Trophoblast cell (in vitro differentiated cells and primary cell): ENCODE measurements around the gene MSH5.

Experiments
- DNase-seq, 2 donors: peaks; one replicate each; pipeline ENCODE4 v3.0.0-alpha.2; 2016
- H2AFZ ChIP-seq: 2 replicates; pipeline ENCODE4 v1.6.1; 2013; ENCODE audit warnings: low read length, moderate library complexity, mild to moderate bottlenecking; ENCODE audit not compliant: insufficient read depth, poor library complexity
- H2AK5ac ChIP-seq: 2 replicates; pipeline ENCODE4 v1.6.1; 2013; ENCODE audit warnings: mild to moderate bottlenecking, low read length
- H2BK120ac ChIP-seq: 2 replicates; pipeline ENCODE4 v1.6.1; 2013; ENCODE audit warnings: low read length, mild to moderate bottlenecking, moderate library complexity; ENCODE audit not compliant: insufficient read depth, poor library complexity
- H2BK12ac ChIP-seq: 2 replicates; pipeline ENCODE4 v1.6.1; 2013; ENCODE audit warnings: mild to moderate bottlenecking, low read length, moderate library complexity
- H2BK5ac ChIP-seq: 2 replicates; pipeline ENCODE4 v1.6.1; 2013; ENCODE audit warnings: low read length, low read depth, moderate library complexity, mild to moderate bottlenecking; ENCODE audit not compliant: poor library complexity
- H3K14ac ChIP-seq: 2 replicates; pipeline ENCODE4 v1.6.1; 2013; ENCODE audit warnings: mild to moderate bottlenecking, low read length
- H3K18ac ChIP-seq: 2 replicates; pipeline ENCODE4 v1.6.1; 2013; ENCODE audit warnings: mild to moderate bottlenecking, low read length
- H3K23ac ChIP-seq: 2 replicates; pipeline ENCODE4 v1.6.1; 2013; ENCODE audit warnings: low read length
- H3K27ac ChIP-seq: 2 replicates; pipeline ENCODE4 v1.5.1; 2013; ENCODE audit warnings: low read depth, mild to moderate bottlenecking, inconsistent platforms, low read length, moderate library complexity
- H3K27me3 ChIP-seq: 2 replicates; pipeline ENCODE4 v1.6.1; 2013; ENCODE audit warnings: inconsistent platforms, mild to moderate bottlenecking, low read length, moderate library complexity; ENCODE audit not compliant: insufficient read depth
- H3K36me3 ChIP-seq, 2 experiments: 1 replicate in 1 of 2; 2 replicates in 1 of 2; pipeline ENCODE4 v1.6.1; 2013; ENCODE audit warnings: low read length in 2 of 2, mild to moderate bottlenecking in 2 of 2, moderate library complexity in 1 of 2; ENCODE audit not compliant: insufficient read depth in 2 of 2, control insufficient read depth in 1 of 2
- H3K4ac ChIP-seq: 2 replicates; pipeline ENCODE4 v1.6.1; 2013; ENCODE audit warnings: low read depth, mild to moderate bottlenecking, low read length, moderate library complexity
- H3K4me1 ChIP-seq, 2 experiments: 1 replicate in 1 of 2; 2 replicates in 1 of 2; pipeline ENCODE4 v1.6.1; 2013; ENCODE audit warnings: low read length in 2 of 2, mild to moderate bottlenecking in 2 of 2, moderate library complexity in 1 of 2; ENCODE audit not compliant: insufficient read depth in 2 of 2, control insufficient read depth in 1 of 2
- H3K4me2 ChIP-seq: 2 replicates; pipeline ENCODE4 v1.6.1; 2013; ENCODE audit warnings: inconsistent platforms, mild to moderate bottlenecking, low read length, moderate library complexity
- H3K4me3 ChIP-seq: 2 replicates; pipeline ENCODE4 v1.5.1; 2013; ENCODE audit warnings: mild to moderate bottlenecking, low read depth, low read length, inconsistent platforms
- H3K79me1 ChIP-seq: one replicate; pipeline ENCODE4 v1.6.1; 2013; ENCODE audit warnings: low read length
- H3K79me2 ChIP-seq: 2 replicates; pipeline ENCODE4 v1.6.1; 2013; ENCODE audit warnings: low read length, mild to moderate bottlenecking; ENCODE audit not compliant: control insufficient read depth, insufficient read depth, poor library complexity
- H3K9ac ChIP-seq: 2 replicates; pipeline ENCODE4 v1.6.1; 2013; ENCODE audit warnings: mild to moderate bottlenecking, low read length
- H3K9me3 ChIP-seq: 2 replicates; pipeline ENCODE4 v1.6.1; 2013; ENCODE audit warnings: low read depth, mild to moderate bottlenecking, control low read depth, inconsistent platforms, low read length; ENCODE audit not compliant: insufficient read depth
- H4K12ac ChIP-seq: 2 replicates; pipeline ENCODE4 v1.6.1; 2013; ENCODE audit warnings: low read depth, mild to moderate bottlenecking, low read length, moderate library complexity
- H4K8ac ChIP-seq: 2 replicates; pipeline ENCODE4 v1.6.1; 2013; ENCODE audit warnings: low read depth, mild to moderate bottlenecking, low read length, moderate library complexity
- H4K91ac ChIP-seq: one replicate; pipeline ENCODE4 v1.6.1; 2013; ENCODE audit warnings: low read depth, mild to moderate bottlenecking, low read length, moderate library complexity
- WGBS: extraction: QIAGEN DNeasy Blood & Tissue Kit; methylation state at CpG from one replicate; pipeline ENCODE4 v1.1.7; 2013; ENCODE audit warnings: missing lambda C conversion rate; ENCODE audit not compliant: insufficient read length, insufficient coverage; ENCODE audit errors: extremely low coverage; 5-methylcytosine and 5-hydroxymethylcytosine counted together

MSH5 gene

GRCh38 chr6:31762356-31762755 lies 22.6 kb downstream of the MSH5 start, which contains the start of gene SAPCD1:
TSS of gene SAPCD1 (plus strand) at chr6:31762656. CDS start at chr6:31763055, 399 bp downstream.
- peak within 1 kb of the TSS; percentile 4 for H4K12ac ChIP-seq
- peaks cover 11 to 18% of the 10 kb centered on the region in 2 experiments for H3K4me1 ChIP-seq
- no peak within 1 kb of the TSS for H3K4me3 ChIP-seq
- H3K4me2 ChIP-seq: no peak within 1 kb of the TSS
- no peak within 1 kb of the TSS for H3K4ac ChIP-seq
- no peak within 1 kb of the TSS for H2BK5ac ChIP-seq
- no peak for DNase-seq
- no peak within 1 kb of the TSS for H3K9ac ChIP-seq
- H3K23ac ChIP-seq: no peak within 1 kb of the TSS
- no peak within 1 kb of the TSS for H4K8ac ChIP-seq
- peaks cover 4% of the 10 kb centered on the region for H3K79me1 ChIP-seq
- H3K9me3 ChIP-seq: peaks cover 2% of the 10 kb centered on the region
- no peak within 1 kb of the TSS for H4K91ac ChIP-seq
- no peak within 1 kb of the TSS for H3K14ac ChIP-seq
- H2AK5ac ChIP-seq: peak within 1 kb of the TSS; percentile 66
- no peaks in the 10 kb centered on the region for H3K79me2 ChIP-seq
- no peaks in the 10 kb centered on the region for H3K27me3 ChIP-seq
- H3K27ac ChIP-seq: no peak within 1 kb of the TSS
- no peak within 1 kb of the TSS for H3K18ac ChIP-seq
- no peak within 1 kb of the TSS for H2AFZ ChIP-seq
- H2BK12ac ChIP-seq: peak within 1 kb of the TSS; percentile 38
- no CpG with 5 or more reads among the region's 4 CpGs for WGBS
- H2BK120ac ChIP-seq: no peak within 1 kb of the TSS
- H3K36me3 ChIP-seq: peaks cover 0 to 3% of the 10 kb centered on the region in 2 experiments

GRCh38 chr6:31762878-31763618 lies 23.2 kb downstream of the MSH5 start:
- no peak overlapping the region for H3K23ac ChIP-seq
- H3K4me2 ChIP-seq: no peak overlapping the region
- H3K79me2 ChIP-seq: no peaks in the 10 kb centered on the region
- H4K8ac ChIP-seq: no peak overlapping the region
- H2BK5ac ChIP-seq: no peak overlapping the region
- no peak overlapping the region for H3K27ac ChIP-seq
- no peak overlapping the region for H3K9ac ChIP-seq
- no peak overlapping the region for H4K91ac ChIP-seq
- peak overlapping the region; percentile 4 for H4K12ac ChIP-seq
- no peak overlapping the region for H3K18ac ChIP-seq
- H3K14ac ChIP-seq: no peak overlapping the region
- no peak overlapping the region for H3K4me3 ChIP-seq
- no peak overlapping the region for H3K4ac ChIP-seq
- H3K27me3 ChIP-seq: no peaks in the 10 kb centered on the region
- no peak for DNase-seq
- WGBS: no CpG with 5 or more reads among the region's 8 CpGs
- H2AFZ ChIP-seq: no peak overlapping the region
- H3K79me1 ChIP-seq: peaks cover 4% of the 10 kb centered on the region
- peak overlapping the region; percentile 66 for H2AK5ac ChIP-seq
- peaks cover 13 to 21% of the 10 kb centered on the region in 2 experiments for H3K4me1 ChIP-seq
- peaks cover 2% of the 10 kb centered on the region for H3K9me3 ChIP-seq
- peaks cover 0 to 3% of the 10 kb centered on the region in 2 experiments for H3K36me3 ChIP-seq
- H2BK120ac ChIP-seq: no peak overlapping the region
- peak overlapping the region; percentile 38 for H2BK12ac ChIP-seq

- H2AK5ac ChIP-seq: peak overlapping the region; percentile 36
- H4K91ac ChIP-seq: no peak overlapping the region
- peaks cover 13 to 21% of the 10 kb centered on the region in 2 experiments for H3K4me1 ChIP-seq
- no peak overlapping the region for H3K14ac ChIP-seq
- peaks cover 4% of the 10 kb centered on the region for H3K79me1 ChIP-seq
- H3K18ac ChIP-seq: no peak overlapping the region
- H2BK5ac ChIP-seq: no peak overlapping the region
- no peak overlapping the region for H3K4me2 ChIP-seq
- DNase-seq: no peak
- H3K27ac ChIP-seq: no peak overlapping the region
- no peak overlapping the region for H2AFZ ChIP-seq
- no peak overlapping the region for H3K9ac ChIP-seq
- H4K8ac ChIP-seq: no peak overlapping the region
- no peaks in the 10 kb centered on the region for H3K27me3 ChIP-seq
- H2BK12ac ChIP-seq: no peak overlapping the region
- H3K23ac ChIP-seq: no peak overlapping the region
- H2BK120ac ChIP-seq: no peak overlapping the region
- peaks cover 0 to 3% of the 10 kb centered on the region in 2 experiments for H3K36me3 ChIP-seq
- no peak overlapping the region for H3K4ac ChIP-seq
- WGBS: no CpG with 5 or more reads among the region's 1 CpG
- H3K9me3 ChIP-seq: peaks cover 2% of the 10 kb centered on the region
- no peak overlapping the region for H4K12ac ChIP-seq
- no peak overlapping the region for H3K4me3 ChIP-seq
- H3K79me2 ChIP-seq: no peaks in the 10 kb centered on the region
Observed at GRCh38 chr6:31763619-31763940, 23.8 kb downstream of the MSH5 start.

DNA sequence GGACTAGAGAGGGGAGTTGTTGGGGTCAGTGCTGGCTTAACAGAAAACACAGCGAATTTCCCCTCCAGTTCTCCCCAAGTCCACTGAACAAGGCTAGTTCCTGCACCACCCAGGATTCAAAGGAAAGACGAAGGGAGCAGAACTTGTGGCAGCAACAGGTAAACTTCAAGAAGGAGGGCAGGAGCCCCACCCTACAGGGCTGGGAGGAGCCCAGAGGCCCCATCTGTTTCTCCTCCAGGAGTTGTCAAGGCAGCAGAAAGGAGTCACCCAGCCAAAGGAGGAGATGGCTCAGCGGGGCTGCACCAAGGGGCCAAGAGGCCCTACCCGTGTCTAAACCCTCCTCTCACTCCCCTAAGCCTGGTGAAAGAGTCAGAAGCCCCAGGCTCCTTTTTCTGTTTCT lies 24.4 kb downstream of the MSH5 start:
- H3K79me2 ChIP-seq: no peaks in the 10 kb centered on the region
- H3K27me3 ChIP-seq: no peaks in the 10 kb centered on the region
- no peak overlapping the region for H2BK120ac ChIP-seq
- H2AFZ ChIP-seq: no peak overlapping the region
- H3K9me3 ChIP-seq: peaks cover 2% of the 10 kb centered on the region
- H2BK5ac ChIP-seq: no peak overlapping the region
- no peak overlapping the region for H3K9ac ChIP-seq
- no peak for DNase-seq
- H3K4ac ChIP-seq: no peak overlapping the region
- H3K27ac ChIP-seq: no peak overlapping the region
- peaks cover 0 to 3% of the 10 kb centered on the region in 2 experiments for H3K36me3 ChIP-seq
- no peak overlapping the region for H3K14ac ChIP-seq
- H2BK12ac ChIP-seq: no peak overlapping the region
- H4K12ac ChIP-seq: no peak overlapping the region
- no peak overlapping the region for H2AK5ac ChIP-seq
- no peak overlapping the region for H3K4me3 ChIP-seq
- no peak overlapping the region for H4K8ac ChIP-seq
- H3K79me1 ChIP-seq: peaks cover 4% of the 10 kb centered on the region
- no CpG with 5 or more reads among the region's 4 CpGs for WGBS
- H3K23ac ChIP-seq: no peak overlapping the region
- H3K18ac ChIP-seq: no peak overlapping the region
- H3K4me2 ChIP-seq: no peak overlapping the region
- H3K4me1 ChIP-seq: peaks cover 13 to 21% of the 10 kb centered on the region in 2 experiments
- H4K91ac ChIP-seq: no peak overlapping the region
